Neural progenitor cell (in vitro differentiated cells): Measurements from ENCODE around the gene ARHGAP15. TPM values are rescaled to one million over a fixed set of nuclear protein-coding genes. Genes with fewer than 3 reads are reported as not detected.

Experiments
- DNase-seq: peaks from one replicate; pipeline ENCODE4 v3.0.0-alpha.2; 2016; ENCODE audit warnings: low spot score
- H2AFZ ChIP-seq: fragments of 200-600 bp; sonication (generic); replicated peaks from 2 replicates; pipeline ENCODE4 v1.6.1; 2016; ENCODE audit warnings: antibody characterized with exemption
- H3F3A ChIP-seq: fragments of 200-600 bp; sonication (generic); 2 replicates; pipeline ENCODE4 v1.6.1; 2016; ENCODE audit warnings: antibody characterized with exemption, low read depth
- H3K27ac ChIP-seq: fragments of 200-600 bp; sonication (generic); 2 replicates; pipeline ENCODE4 v1.5.1; 2016; ENCODE audit warnings: mild to moderate bottlenecking
- H3K27me3 ChIP-seq: fragments of 200-600 bp; sonication (generic); 2 replicates; pipeline ENCODE4 v1.6.1; 2016; ENCODE audit warnings: mild to moderate bottlenecking, moderate library complexity
- H3K36me3 ChIP-seq: fragments of 200-600 bp; sonication (generic); 2 replicates; pipeline ENCODE4 v1.5.1; 2016
- H3K4me1 ChIP-seq: fragments of 200-600 bp; sonication (generic); 2 replicates; pipeline ENCODE4 v1.6.1; 2016; ENCODE audit warnings: mixed run types
- H3K4me2 ChIP-seq: fragments of 200-600 bp; sonication (generic); 2 replicates; pipeline ENCODE4 v1.6.1; 2016
- H3K4me3 ChIP-seq: fragments of 200-600 bp; sonication (generic); 2 replicates; pipeline ENCODE4 v1.5.1; 2016
- H3K79me2 ChIP-seq: fragments of 200-600 bp; sonication (generic); 2 replicates; pipeline ENCODE4 v1.6.1; 2016; ENCODE audit warnings: low read depth
- H3K9ac ChIP-seq: fragments of 200-600 bp; sonication (generic); 2 replicates; pipeline ENCODE4 v1.6.1; 2016
- H3K9me3 ChIP-seq: fragments of 200-600 bp; sonication (generic); 2 replicates; pipeline ENCODE4 v1.5.1; 2016; ENCODE audit warnings: low read depth
- H4K20me1 ChIP-seq: fragments of 200-600 bp; sonication (generic); 2 replicates; pipeline ENCODE4 v1.6.1; 2016; ENCODE audit warnings: low read depth
- H3K27ac Mint-ChIP-seq: 3 replicates; pipeline ENCODE4 v1.8.0; 2021; ENCODE audit warnings: mixed read lengths
- H3K27me3 Mint-ChIP-seq: 2 replicates; pipeline ENCODE4 v1.8.0; 2022; ENCODE audit warnings: low read depth, mild to moderate bottlenecking, inconsistent platforms, moderate library complexity, mixed read lengths; ENCODE audit not compliant: insufficient read depth
- H3K36me3 Mint-ChIP-seq: 3 replicates; pipeline ENCODE4 v1.8.0; 2021; ENCODE audit warnings: mixed read lengths
- H3K4me1 Mint-ChIP-seq: 3 replicates; pipeline ENCODE4 v1.8.0; 2021; ENCODE audit warnings: mixed read lengths
- H3K4me3 Mint-ChIP-seq: 3 replicates; pipeline ENCODE4 v1.8.0; 2021; ENCODE audit warnings: mild to moderate bottlenecking, moderate library complexity, mixed read lengths
- H3K9me3 Mint-ChIP-seq: 3 replicates; pipeline ENCODE4 v1.8.0; 2020; ENCODE audit warnings: mixed read lengths
- EZH2 ChIP-seq: fragments of 200-600 bp; sonication (generic); IDR thresholded peaks from 2 replicates; pipeline ENCODE4 v1.6.1; 2017; ENCODE audit warnings: antibody characterized with exemption, mild to moderate bottlenecking, moderate library complexity
- EZH2phosphoT487 ChIP-seq: fragments of 200-600 bp; sonication (generic); IDR thresholded peaks from 2 replicates; pipeline ENCODE4 v1.6.1; 2017; ENCODE audit warnings: antibody characterized with exemption
- total RNA-seq: library from RNA; depleted of rRNA; stranded (reverse); fragments of >200 nt; gene quantifications from 2 replicates; pipeline ENCODE4 v1.2.3, GENCODE V29; 2015; ENCODE audit warnings: low replicate concordance
- TF ChIP-seq, protein P1 (sequence below): fragments of 200-600 bp; sonication (generic); IDR thresholded peaks from 2 replicates; pipeline ENCODE4 v1.5.1; 2017; ENCODE audit warnings: antibody characterized with exemption, mild to moderate bottlenecking

ARHGAP15 gene
- total RNA-seq, 1 donor from 2014 or later: 5.9 TPM

DNA sequence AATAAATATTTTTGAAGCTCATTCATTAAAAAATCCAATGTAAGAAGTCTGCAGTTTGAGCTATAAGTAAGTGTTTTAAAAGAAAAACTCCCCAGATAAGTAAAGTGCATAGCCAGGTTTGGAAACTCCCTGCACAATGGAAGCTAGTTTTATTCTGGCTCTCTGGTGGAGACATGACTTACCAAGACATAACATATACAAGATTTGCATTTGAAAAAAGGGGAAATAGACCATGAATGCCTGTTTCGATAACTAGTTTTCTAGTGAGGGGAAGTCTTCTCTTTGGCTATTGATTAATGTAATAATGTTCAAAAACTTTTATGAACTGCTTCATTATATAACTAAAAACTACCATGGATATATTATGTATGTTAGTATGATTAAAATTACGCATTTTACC, 435.2 kb downstream of the ARHGAP15 start:
- H3K27ac Mint-ChIP-seq: no peak overlapping the region
- no peaks in the 10 kb centered on the region for H3K79me2 ChIP-seq
- H3K4me3 Mint-ChIP-seq: no peak overlapping the region
- H3K36me3 Mint-ChIP-seq: no peaks in the 10 kb centered on the region
- H3K9ac ChIP-seq: no peak overlapping the region
- DNase-seq: no peak
- H3F3A ChIP-seq: no peaks in the 10 kb centered on the region
- no peaks in the 10 kb centered on the region for H4K20me1 ChIP-seq
- H3K4me1 ChIP-seq: peaks cover 3% of the 10 kb centered on the region
- no peak overlapping the region for H2AFZ ChIP-seq
- no peak overlapping the region for H3K4me2 ChIP-seq
- H3K36me3 ChIP-seq: no peaks in the 10 kb centered on the region
- H3K27me3 Mint-ChIP-seq: no peaks in the 10 kb centered on the region
- peaks cover 2% of the 10 kb centered on the region for H3K4me1 Mint-ChIP-seq
- TF ChIP-seq, protein P1, sequence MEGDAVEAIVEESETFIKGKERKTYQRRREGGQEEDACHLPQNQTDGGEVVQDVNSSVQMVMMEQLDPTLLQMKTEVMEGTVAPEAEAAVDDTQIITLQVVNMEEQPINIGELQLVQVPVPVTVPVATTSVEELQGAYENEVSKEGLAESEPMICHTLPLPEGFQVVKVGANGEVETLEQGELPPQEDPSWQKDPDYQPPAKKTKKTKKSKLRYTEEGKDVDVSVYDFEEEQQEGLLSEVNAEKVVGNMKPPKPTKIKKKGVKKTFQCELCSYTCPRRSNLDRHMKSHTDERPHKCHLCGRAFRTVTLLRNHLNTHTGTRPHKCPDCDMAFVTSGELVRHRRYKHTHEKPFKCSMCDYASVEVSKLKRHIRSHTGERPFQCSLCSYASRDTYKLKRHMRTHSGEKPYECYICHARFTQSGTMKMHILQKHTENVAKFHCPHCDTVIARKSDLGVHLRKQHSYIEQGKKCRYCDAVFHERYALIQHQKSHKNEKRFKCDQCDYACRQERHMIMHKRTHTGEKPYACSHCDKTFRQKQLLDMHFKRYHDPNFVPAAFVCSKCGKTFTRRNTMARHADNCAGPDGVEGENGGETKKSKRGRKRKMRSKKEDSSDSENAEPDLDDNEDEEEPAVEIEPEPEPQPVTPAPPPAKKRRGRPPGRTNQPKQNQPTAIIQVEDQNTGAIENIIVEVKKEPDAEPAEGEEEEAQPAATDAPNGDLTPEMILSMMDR: no peak
- H3K27me3 ChIP-seq: no peaks in the 10 kb centered on the region
- H3K9me3 Mint-ChIP-seq: peaks cover 2% of the 10 kb centered on the region
- H3K27ac ChIP-seq: no peak overlapping the region
- H3K9me3 ChIP-seq: no peaks in the 10 kb centered on the region
- H3K4me3 ChIP-seq: no peak overlapping the region

DNA sequence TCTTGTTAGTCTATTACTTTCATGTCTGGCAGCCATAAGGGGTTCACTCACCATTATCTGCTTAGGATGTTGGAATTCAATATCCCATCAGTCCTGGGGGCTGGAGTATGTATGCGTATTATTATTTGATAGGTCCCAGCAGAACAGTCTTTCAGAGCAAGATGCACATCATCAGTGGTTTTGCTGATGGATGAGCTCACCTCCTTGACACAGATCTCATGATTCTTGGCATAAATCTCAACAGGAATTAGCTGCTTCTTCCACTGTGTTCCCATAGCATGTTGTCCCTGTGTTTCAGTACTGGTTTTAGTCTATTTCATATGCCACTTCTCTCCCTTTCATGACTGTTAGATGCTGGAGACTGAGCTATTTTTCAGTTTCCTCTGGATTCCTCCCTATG, 442.5 kb downstream of the ARHGAP15 start:
- H3K4me2 ChIP-seq: no peak overlapping the region
- no peaks in the 10 kb centered on the region for H3K79me2 ChIP-seq
- no peaks in the 10 kb centered on the region for H4K20me1 ChIP-seq
- H3K9me3 ChIP-seq: no peaks in the 10 kb centered on the region
- no peak overlapping the region for H3K27ac ChIP-seq
- H3K27me3 ChIP-seq: no peaks in the 10 kb centered on the region
- Mint-ChIP-seq H3K27ac (no peak overlapping the region), H3K4me3 (no peak overlapping the region), H3K36me3 (no peaks in the 10 kb centered on the region), H3K9me3 (peaks cover 2% of the 10 kb centered on the region), H3K27me3 (no peaks in the 10 kb centered on the region), H3K4me1 (peaks cover 2% of the 10 kb centered on the region)
- TF ChIP-seq, protein P1: no peak
- TF ChIP-seq EZH2phosphoT487 (no peak), EZH2 (no peak)
- H3K4me1 ChIP-seq: no peaks in the 10 kb centered on the region
- H2AFZ ChIP-seq: no peak overlapping the region
- no peak overlapping the region for H3K4me3 ChIP-seq
- no peak for DNase-seq
- H3F3A ChIP-seq: no peaks in the 10 kb centered on the region
- no peak overlapping the region for H3K9ac ChIP-seq
- H3K36me3 ChIP-seq: no peaks in the 10 kb centered on the region

GRCh38 chr2:143572421-143572820, 443.2 kb downstream of the ARHGAP15 start:
- DNase-seq: no peak
- H3K27ac ChIP-seq: no peak overlapping the region
- H3K4me2 ChIP-seq: no peak overlapping the region
- no peak overlapping the region for H3K4me3 ChIP-seq
- H3F3A ChIP-seq: no peaks in the 10 kb centered on the region
- H3K27me3 ChIP-seq: no peaks in the 10 kb centered on the region
- TF ChIP-seq, protein P1: no peak
- no peak for TF ChIP-seq EZH2
- no peak for TF ChIP-seq EZH2phosphoT487
- Mint-ChIP-seq H3K4me1 (peaks cover 2% of the 10 kb centered on the region), H3K36me3 (no peaks in the 10 kb centered on the region), H3K27ac (no peak overlapping the region), H3K9me3 (peaks cover 2% of the 10 kb centered on the region), H3K4me3 (no peak overlapping the region), H3K27me3 (no peaks in the 10 kb centered on the region)
- H2AFZ ChIP-seq: no peak overlapping the region
- no peak overlapping the region for H3K9ac ChIP-seq
- H3K4me1 ChIP-seq: no peaks in the 10 kb centered on the region
- H4K20me1 ChIP-seq: no peaks in the 10 kb centered on the region
- no peaks in the 10 kb centered on the region for H3K9me3 ChIP-seq
- no peaks in the 10 kb centered on the region for H3K36me3 ChIP-seq
- no peaks in the 10 kb centered on the region for H3K79me2 ChIP-seq

GRCh38 chr2:143574069-143574468, 444.9 kb downstream of the ARHGAP15 start:
- no peak for DNase-seq
- H3K27me3 ChIP-seq: no peaks in the 10 kb centered on the region
- no peaks in the 10 kb centered on the region for H3K27me3 Mint-ChIP-seq
- H3K4me2 ChIP-seq: no peak overlapping the region
- H3K27ac Mint-ChIP-seq: no peak overlapping the region
- no peak overlapping the region for H3K4me3 ChIP-seq
- peaks cover 2% of the 10 kb centered on the region for H3K4me1 Mint-ChIP-seq
- H3K36me3 Mint-ChIP-seq: no peaks in the 10 kb centered on the region
- H3K4me1 ChIP-seq: no peaks in the 10 kb centered on the region
- no peak overlapping the region for H3K27ac ChIP-seq
- H3K9ac ChIP-seq: no peak overlapping the region
- no peaks in the 10 kb centered on the region for H3K9me3 ChIP-seq
- H3K79me2 ChIP-seq: no peaks in the 10 kb centered on the region
- H3F3A ChIP-seq: no peaks in the 10 kb centered on the region
- no peaks in the 10 kb centered on the region for H4K20me1 ChIP-seq
- no peaks in the 10 kb centered on the region for H3K36me3 ChIP-seq
- no peaks in the 10 kb centered on the region for H3K9me3 Mint-ChIP-seq
- TF ChIP-seq, protein P1: peak; percentile 18
- TF ChIP-seq EZH2phosphoT487 (no peak), EZH2 (no peak)
- H2AFZ ChIP-seq: no peak overlapping the region
- no peak overlapping the region for H3K4me3 Mint-ChIP-seq
